Hepatocyte (in vitro differentiated cells): Measurements from ENCODE around the gene DRG2. TPM values are rescaled to one million over a fixed set of nuclear protein-coding genes. Genes with fewer than 3 reads are reported as not detected.

Experiments
- DNase-seq: peaks from one replicate; pipeline ENCODE4 v3.0.0-alpha.2; 2016; ENCODE audit warnings: low spot score
- H2AFZ ChIP-seq: fragments of 200-600 bp; sonication (generic); 2 replicates; pipeline ENCODE4 v1.6.0; 2016; ENCODE audit warnings: antibody characterized with exemption, mild to moderate bottlenecking
- H3K27ac ChIP-seq: fragments of 200-600 bp; sonication (generic); 2 replicates; pipeline ENCODE4 v1.5.1; 2016; ENCODE audit warnings: mild to moderate bottlenecking
- H3K27me3 ChIP-seq: fragments of 200-600 bp; sonication (generic); 2 replicates; pipeline ENCODE4 v1.6.1; 2016
- H3K36me3 ChIP-seq: fragments of 200-600 bp; sonication (generic); replicated peaks from 2 replicates; pipeline ENCODE4 v1.5.1; 2016; ENCODE audit warnings: low read depth; ENCODE audit not compliant: insufficient read depth
- H3K4me1 ChIP-seq: fragments of 200-600 bp; sonication (generic); 2 replicates; pipeline ENCODE4 v1.5.1; 2016; ENCODE audit warnings: mild to moderate bottlenecking, moderate library complexity; ENCODE audit not compliant: insufficient read depth
- H3K4me2 ChIP-seq: fragments of 200-600 bp; sonication (generic); 2 replicates; pipeline ENCODE4 v1.6.0; 2016
- H3K4me3 ChIP-seq: fragments of 200-600 bp; sonication (generic); 2 replicates; pipeline ENCODE4 v1.5.1; 2016; ENCODE audit warnings: mild to moderate bottlenecking
- H3K79me2 ChIP-seq: fragments of 200-600 bp; sonication (generic); 2 replicates; pipeline ENCODE4 v1.6.0; 2017; ENCODE audit warnings: mild to moderate bottlenecking
- H3K9me2 ChIP-seq: fragments of 200-600 bp; sonication (generic); replicated peaks from 2 replicates; pipeline ENCODE4 v1.6.0; 2017; ENCODE audit warnings: mild to moderate bottlenecking; ENCODE audit not compliant: insufficient read depth
- H3K9me3 ChIP-seq: fragments of 200-600 bp; sonication (generic); 2 replicates; pipeline ENCODE4 v1.5.1; 2016; ENCODE audit warnings: low read depth, mild to moderate bottlenecking
- H4K20me1 ChIP-seq: fragments of 200-600 bp; sonication (generic); 2 replicates; pipeline ENCODE4 v1.6.0; 2016; ENCODE audit warnings: mild to moderate bottlenecking; ENCODE audit not compliant: insufficient read depth, poor library complexity, severe bottlenecking
- CTCF ChIP-seq: fragments of 200-600 bp; sonication (generic); IDR thresholded peaks from 2 replicates; pipeline ENCODE4 v1.5.1; 2016; ENCODE audit warnings: antibody characterized with exemption, mild to moderate bottlenecking; ENCODE audit not compliant: poor library complexity
- EZH2 ChIP-seq: fragments of 200-600 bp; sonication (generic); IDR thresholded peaks from 2 replicates; pipeline ENCODE4 v1.6.1; 2016; ENCODE audit warnings: antibody characterized with exemption, mild to moderate bottlenecking, borderline replicate concordance
- EZH2phosphoT487 ChIP-seq: fragments of 200-600 bp; sonication (generic); IDR thresholded peaks from one replicate; pipeline ENCODE4 v1.6.1; 2018; ENCODE audit warnings: antibody characterized with exemption, mild to moderate bottlenecking, low read depth, moderate library complexity; ENCODE audit not compliant: unreplicated experiment, severe bottlenecking
- WGBS: methylation state at CpG from one replicate; pipeline ENCODE4 v1.1.6; 2016; ENCODE audit warnings: low lambda C conversion rate; ENCODE audit errors: missing lambda C conversion rate; 5-methylcytosine and 5-hydroxymethylcytosine counted together
- polyA plus RNA-seq: library from polyadenylated mRNA; unstranded; fragments of >200 nt; fragmentation: Nextera tagmentation; extraction: Ambion mirVana; gene quantifications from 2 replicates; pipeline ENCODE4 v1.2.1, GENCODE V29; 2016
- total RNA-seq: library from RNA; depleted of rRNA; stranded (reverse); fragments of >200 nt; gene quantifications from 2 replicates; pipeline ENCODE4 v1.2.3, GENCODE V29; 2014

DRG2 gene
- total and polyA plus RNA-seq, 2 experiments from 2014 or later: 35.9 to 36.6 TPM

DNA sequence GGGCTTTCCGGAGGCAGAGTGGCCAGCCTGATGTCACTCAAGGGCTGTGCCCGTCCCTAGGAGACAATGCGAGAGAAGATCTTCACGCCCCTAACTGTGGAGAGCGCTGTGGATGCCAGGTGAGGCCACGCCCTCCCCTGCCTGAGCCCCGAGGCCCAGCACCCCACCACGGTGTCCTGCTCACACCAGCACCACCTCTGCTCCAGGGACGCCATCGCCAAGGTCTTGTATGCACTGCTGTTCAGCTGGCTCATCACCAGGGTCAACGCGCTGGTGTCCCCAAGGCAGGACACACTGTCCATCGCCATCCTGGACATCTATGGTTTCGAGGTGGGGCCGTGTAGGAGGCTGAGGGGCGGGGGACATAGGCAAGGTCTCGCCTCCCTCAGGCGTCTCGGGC lies 48.6 kb downstream of the DRG2 start:
- Histone ChIP-seq H3K4me2 (no peak overlapping the region), H3K27ac (no peak overlapping the region), H3K9me3 (no peaks in the 10 kb centered on the region), H3K9me2 (no peaks in the 10 kb centered on the region), H4K20me1 (no peaks in the 10 kb centered on the region), H3K79me2 (no peaks in the 10 kb centered on the region), H3K4me1 (peaks cover 6% of the 10 kb centered on the region), H3K27me3 (no peaks in the 10 kb centered on the region), H3K36me3 (no peaks in the 10 kb centered on the region), H3K4me3 (no peak overlapping the region), H2AFZ (no peak overlapping the region)
- TF ChIP-seq CTCF (no peak), EZH2phosphoT487 (no peak), EZH2 (no peak)
- no peak for DNase-seq
- 95% methylated on average over 18 of the region's 19 CpGs for whole genome bisulfite sequencing

DNA sequence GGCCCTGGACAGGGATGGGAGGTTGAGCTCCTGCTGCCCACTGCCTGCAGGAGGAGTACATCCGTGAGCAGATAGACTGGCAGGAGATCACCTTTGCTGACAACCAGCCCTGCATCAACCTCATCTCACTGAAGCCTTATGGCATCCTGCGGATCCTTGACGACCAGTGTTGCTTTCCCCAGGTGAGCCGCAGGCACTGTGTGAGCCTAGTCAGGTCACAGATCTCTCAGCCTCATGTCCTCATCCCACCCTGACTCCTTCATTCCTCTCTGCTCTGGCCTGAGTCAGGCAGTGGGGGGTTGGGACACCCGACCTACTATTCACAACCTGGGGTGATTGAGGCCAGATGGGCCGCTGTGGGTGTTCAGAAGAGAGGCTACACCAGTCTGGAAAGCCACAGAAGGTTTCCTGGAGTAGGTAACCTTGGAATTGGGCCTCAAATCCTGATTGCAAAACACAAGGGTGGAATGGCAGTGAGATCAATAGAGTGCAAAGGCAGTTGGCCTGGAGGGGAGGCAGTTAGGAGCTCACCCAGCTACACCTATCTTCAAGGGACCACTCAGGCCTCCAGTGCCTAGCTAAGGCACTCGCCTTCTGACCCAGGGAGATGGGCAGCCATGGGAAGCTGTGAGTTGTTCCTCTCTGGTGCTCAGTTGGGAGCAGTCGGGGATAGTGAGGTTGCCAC lies 50.5 kb downstream of the DRG2 start:
- Histone ChIP-seq H2AFZ (no peak overlapping the region), H3K4me2 (no peak overlapping the region), H4K20me1 (no peaks in the 10 kb centered on the region), H3K4me3 (no peak overlapping the region), H3K79me2 (no peaks in the 10 kb centered on the region), H3K27ac (no peak overlapping the region), H3K36me3 (no peaks in the 10 kb centered on the region), H3K9me3 (no peaks in the 10 kb centered on the region), H3K9me2 (no peaks in the 10 kb centered on the region), H3K27me3 (no peaks in the 10 kb centered on the region), H3K4me1 (peaks cover 6% of the 10 kb centered on the region)
- no peak for DNase-seq
- WGBS: 81% methylated on average over 8 of the region's 8 CpGs
- TF ChIP-seq CTCF (no peak), EZH2phosphoT487 (no peak), EZH2 (no peak)

- Histone ChIP-seq H3K27ac (no peak overlapping the region), H3K36me3 (no peaks in the 10 kb centered on the region), H3K9me2 (no peaks in the 10 kb centered on the region), H3K4me2 (no peak overlapping the region), H4K20me1 (no peaks in the 10 kb centered on the region), H3K9me3 (no peaks in the 10 kb centered on the region), H3K4me1 (peaks cover 6% of the 10 kb centered on the region), H3K4me3 (no peak overlapping the region), H3K79me2 (no peaks in the 10 kb centered on the region), H2AFZ (no peak overlapping the region), H3K27me3 (no peaks in the 10 kb centered on the region)
- no peak for DNase-seq
- TF ChIP-seq EZH2 (no peak), CTCF (no peak), EZH2phosphoT487 (no peak)
- WGBS: 100% methylated on average over 2 of the region's 2 CpGs
These were observed 51.3 kb downstream of the DRG2 start for GRCh38 chr17:18139092-18139491.
